GM21367 (cell line): Measurements from ENCODE around the gene ZNF565.
"Not testable (repeated sequence)": the region's sequence is repeated elsewhere in the genome, so short reads cannot be mapped to it uniquely, and the experiment has no call there.

Experiments used
- ATAC-seq: cut with Tn5 transposase; IDR thresholded peaks from one replicate; pipeline ENCODE4 v1.9.1; 2021; ENCODE audit not compliant: unreplicated experiment

Gene ZNF565

DNA sequence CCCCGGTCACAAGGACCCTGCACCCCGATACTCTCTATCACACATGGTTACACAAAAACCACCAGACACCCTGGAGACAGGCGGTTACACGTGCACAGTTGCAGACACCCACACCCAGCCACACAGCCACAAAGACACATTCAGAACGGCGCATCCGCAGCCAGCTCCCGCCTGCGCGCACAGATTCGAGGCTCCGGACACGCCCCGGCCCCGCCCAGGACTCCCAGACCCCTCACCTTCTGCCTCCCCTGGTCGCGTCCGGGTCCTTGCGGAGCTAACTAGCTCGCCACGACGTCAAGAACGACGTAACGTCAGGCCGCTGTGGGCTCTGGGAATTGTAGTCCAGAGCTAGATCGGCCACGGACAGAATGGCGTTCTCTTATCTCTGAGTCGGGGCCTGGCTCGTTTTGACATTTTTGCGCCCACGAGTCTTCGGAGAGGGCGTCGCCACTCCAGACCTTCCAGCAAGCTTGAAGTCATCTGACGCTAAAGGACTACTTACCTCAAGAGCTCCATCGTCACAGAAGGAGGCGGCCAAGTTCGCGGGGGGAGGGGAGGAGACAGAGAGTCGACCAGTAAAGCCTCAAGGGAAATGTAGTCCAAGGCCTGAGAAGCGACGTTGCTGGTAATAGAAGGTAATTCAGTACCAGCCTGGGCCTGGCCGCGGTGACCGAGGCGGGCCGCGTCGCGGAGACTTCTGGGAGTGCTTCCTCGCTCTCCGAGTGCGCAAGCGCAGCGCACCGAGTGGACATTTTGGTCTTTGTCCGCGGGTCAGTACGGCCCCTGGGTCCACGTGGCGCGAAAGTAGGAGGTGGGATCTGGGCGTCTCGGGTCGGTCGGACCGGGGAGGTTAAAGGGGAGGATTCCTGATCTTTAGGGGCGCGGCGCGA, at the start of gene ZNF565, which contains the start of gene ZNF146:
Gene ZNF565 (minus strand): TSS at position 280 of the 890 bp plus-strand sequence. CDS start 12,680 bp downstream, outside the sequence.
Gene ZNF146 (plus strand): TSS at position 721 of the 890 bp plus-strand sequence. CDS start 21,335 bp downstream, outside the sequence.
- ATAC-seq: peak; percentile 85

DNA sequence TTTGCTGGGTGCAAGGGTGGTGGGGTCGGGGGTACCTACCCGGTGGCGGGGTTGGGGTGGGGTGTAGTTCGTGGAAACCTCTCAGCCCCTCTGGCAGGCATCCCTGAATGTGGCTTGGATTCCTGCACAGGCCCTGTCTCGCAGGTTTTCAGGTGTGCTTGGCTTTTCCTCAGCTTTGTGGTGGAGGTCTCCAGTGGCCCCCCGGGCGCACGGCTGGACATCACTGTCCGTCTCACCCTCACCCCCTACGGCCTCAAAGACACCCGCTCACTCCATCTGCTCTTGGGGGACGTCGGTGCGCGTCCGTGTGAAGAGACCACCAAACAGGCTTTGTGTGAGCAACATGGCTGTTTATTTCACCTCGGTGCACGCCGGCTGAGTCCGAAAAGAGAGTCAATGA, 44.7 kb upstream of the ZNF565 start:
- ATAC-seq: no peak

DNA sequence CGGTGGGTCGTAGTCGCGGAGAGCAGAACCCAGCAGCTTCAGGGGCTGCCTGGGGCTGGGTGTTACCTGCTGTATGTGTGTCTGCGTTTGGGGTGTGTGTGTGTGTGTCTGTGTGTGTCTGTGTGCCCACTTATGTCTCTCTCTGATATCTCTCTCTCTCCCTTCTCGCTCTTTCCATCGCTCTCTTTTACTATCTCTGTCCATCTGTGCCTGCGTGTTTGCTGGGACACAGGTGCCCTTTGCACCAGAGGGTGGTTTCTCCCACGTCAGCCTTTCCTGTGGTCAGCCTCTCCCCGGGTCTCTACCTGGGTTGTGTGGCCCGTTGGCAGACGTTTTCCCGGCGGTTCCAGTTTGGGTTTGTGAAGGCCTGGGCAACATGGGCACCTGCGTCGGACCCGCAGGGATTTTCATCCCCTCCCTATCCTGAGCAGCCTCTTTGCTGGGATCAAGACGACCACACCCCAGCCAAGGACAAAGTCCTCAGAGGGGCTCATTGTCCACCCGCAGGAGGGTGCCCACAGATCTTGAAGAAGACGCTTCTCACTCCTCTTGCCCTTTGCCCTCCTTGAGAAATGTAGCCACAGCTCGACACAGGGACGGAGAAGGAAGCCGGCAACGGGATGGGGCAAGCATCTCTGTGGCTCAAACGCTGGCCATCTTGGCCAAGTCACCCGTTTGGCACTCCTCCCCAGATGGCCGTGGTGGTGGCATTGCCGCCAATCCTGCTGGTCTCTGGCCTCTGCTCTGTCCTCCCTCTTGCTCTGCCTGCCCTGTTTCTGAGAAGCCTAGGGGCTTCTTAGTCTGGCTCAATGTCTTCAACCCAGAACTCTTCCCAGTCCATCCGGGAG, 43.8 kb upstream of the ZNF565 start:
- ATAC-seq: no peak

DNA sequence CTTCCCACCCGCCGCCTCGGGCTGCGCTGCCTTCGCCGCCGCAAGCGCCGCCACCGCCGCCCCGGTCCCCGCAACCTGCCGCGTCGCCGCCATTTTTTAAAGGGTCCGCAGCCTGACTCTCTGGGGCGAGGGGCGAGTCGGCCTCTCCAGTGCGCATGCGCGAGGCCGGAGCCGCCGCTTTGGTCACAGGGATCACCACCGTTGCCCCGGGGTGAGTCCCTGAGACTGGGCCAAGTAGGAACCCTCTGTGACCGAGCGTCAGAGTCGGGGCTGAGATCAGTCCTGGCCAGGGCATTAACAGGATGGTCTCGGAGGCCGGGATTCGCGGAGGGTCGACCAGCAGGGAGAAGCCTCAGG, 43.0 kb upstream of the ZNF565 start:
- ATAC-seq: no peak

- no peak for ATAC-seq
These were observed 42.5 kb upstream of the ZNF565 start for GRCh38 chr19:36256853-36257519.

GRCh38 chr19:36256064-36256463, 41.6 kb upstream of the ZNF565 start:
- ATAC-seq: no peak

- no peak for ATAC-seq
These were observed 40.9 kb upstream of the ZNF565 start for GRCh38 chr19:36255316-36255715.

DNA sequence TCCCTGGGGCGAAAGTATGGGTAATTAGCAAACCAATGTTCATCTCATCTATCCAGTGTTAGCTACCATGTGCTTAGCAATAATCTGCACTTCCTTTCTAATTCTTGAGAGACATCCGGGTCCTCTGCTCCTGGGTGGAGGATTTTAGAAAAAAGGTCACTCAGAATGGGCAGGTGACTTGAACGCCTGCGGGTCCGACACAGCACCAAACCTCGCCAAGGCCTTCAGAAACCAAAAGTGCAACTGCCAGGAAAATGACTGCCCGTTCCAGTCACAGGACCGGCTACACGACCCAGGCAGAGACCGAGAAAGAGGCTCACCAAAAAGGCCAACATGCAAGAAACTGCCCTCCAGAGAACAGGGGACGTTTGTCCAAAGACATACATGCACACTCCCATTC, 40.4 kb upstream of the ZNF565 start:
- ATAC-seq: no peak

GRCh38 chr19:36252047-36252446, 37.6 kb upstream of the ZNF565 start:
- ATAC-seq: no peak

- no peak for ATAC-seq
These were observed 31.6 kb upstream of the ZNF565 start for GRCh38 chr19:36246006-36246481.

DNA sequence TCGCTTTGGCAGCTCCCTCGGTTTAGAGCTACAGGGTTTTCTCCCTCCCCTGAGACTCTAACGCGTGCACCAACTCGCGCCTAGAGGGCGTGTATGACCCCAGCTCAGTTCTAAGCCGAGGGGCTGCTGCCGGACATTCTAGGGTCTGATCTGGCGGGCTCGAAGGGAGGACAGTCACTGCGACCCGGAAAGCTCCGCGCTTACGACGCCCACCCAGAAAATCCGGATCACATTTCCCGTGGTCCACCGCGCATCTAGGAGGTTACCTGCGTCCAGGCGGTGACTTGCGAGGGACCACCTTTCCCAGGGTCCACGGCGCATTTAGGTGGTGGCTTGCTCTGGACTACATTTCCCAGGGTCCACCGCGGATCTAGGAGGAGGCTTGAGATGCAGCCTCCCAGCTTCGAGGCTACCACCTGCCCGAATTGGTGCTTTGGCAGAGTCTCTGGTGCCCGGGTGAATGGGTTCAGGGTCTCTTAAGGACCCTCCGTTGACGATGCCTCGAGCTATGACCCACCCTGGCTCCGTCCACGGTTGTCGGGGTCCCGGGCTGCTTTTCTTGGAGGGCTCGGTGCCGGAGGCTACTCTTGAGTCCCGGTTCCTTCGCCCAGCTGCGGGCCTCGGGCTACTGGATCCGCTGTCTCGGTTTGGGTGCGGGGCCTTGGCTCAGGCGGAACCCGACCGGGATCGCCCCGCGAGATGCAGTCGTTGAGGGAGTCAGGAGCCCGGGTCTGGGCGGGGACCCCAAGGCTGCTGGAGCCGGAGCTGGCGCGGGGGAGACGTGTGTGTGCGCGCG, 30.9 kb upstream of the ZNF565 start:
- no peak for ATAC-seq

GRCh38 chr19:36244066-36244465, 29.6 kb upstream of the ZNF565 start:
- ATAC-seq: no peak

- no peak for ATAC-seq
These were observed 22.5 kb upstream of the ZNF565 start for GRCh38 chr19:36236946-36237310.

- no peak for ATAC-seq
These were observed 22.0 kb upstream of the ZNF565 start for GRCh38 chr19:36236304-36236945.

GRCh38 chr19:36233626-36234025, 19.2 kb upstream of the ZNF565 start:
- ATAC-seq: not testable (repeated sequence)

GRCh38 chr19:36225219-36225892, 10.9 kb upstream of the ZNF565 start:
- ATAC-seq: no peak

- ATAC-seq: no peak
These were observed 8.0 kb upstream of the ZNF565 start for GRCh38 chr19:36222503-36222902.

GRCh38 chr19:36221474-36221873, 7.0 kb upstream of the ZNF565 start:
- ATAC-seq: no peak
